ENCODE results near the gene SF3B4. TPM values are rescaled to one million over a fixed set of nuclear protein-coding genes. Genes with fewer than 3 reads are reported as not detected.
A peak's percentile ranks its signal among the peaks of the same experiment; 100 is the strongest.

SF3B4 gene
- total and polyA plus RNA-seq, 2 of the 8 experiments (the other 6 are each of a cell fraction or from before 2014, with no cell fraction given): 81.1 to 122 TPM

- POLR2A ChIA-PET (ENCODE audit: partially characterized antibody): interaction anchor here (0.5 to 1.1 kb wide), 3 partner anchors 33 to 65 kb away, joined by 3 read pairs; no protein-coding TSS in a partner anchor
- DNase-seq (ENCODE audit: low read depth in 1 of 2, low spot score in 2 of 2): no peak
- H3K56ac ChIP-seq (replicated peaks; ENCODE audit: insufficient read length, low read depth, low read length): no peak overlapping the region
Measured at GRCh38 chr1:149881876-149882275, 45.7 kb downstream of the SF3B4 start.

More at GRCh38 chr1:149881876-149882275, 45.7 kb downstream of the SF3B4 start:
- H3K9me3 ChIP-seq (ENCODE audit: insufficient read depth in 2 of 2, low read depth in 1 of 2, low read length in 1 of 2): no peaks in the 10 kb centered on the region
- no peak overlapping the region for H2BK20ac ChIP-seq (ENCODE audit: low read length)
- H4K20me1 ChIP-seq (replicated peaks in 1 of 2; ENCODE audit: control insufficient read depth in 1 of 2, insufficient read depth in 2 of 2, low read length in 2 of 2): no peaks in the 10 kb centered on the region
- no peak overlapping the region for H3K18ac ChIP-seq (ENCODE audit: extremely low read depth, low read length)
- TF ChIP-seq SP4 (IDR thresholded peaks at IDR 0.05; ENCODE audit: low read length) (no peak), POLR2A (IDR thresholded peaks at IDR 0.05; ENCODE audit: control extremely low read depth in 1 of 2, low read depth in 2 of 2, low read length in 2 of 2) (peak in 1 of 2 experiments; percentile 19; a peak in 1 of 3 replicates)
- CTCF ChIA-PET (ENCODE audit: partially characterized antibody): interaction anchor here (0.7 to 1.2 kb wide), 2 partner anchors 305 to 1469 kb away, joined by 3 to 4 read pairs; no protein-coding TSS in a partner anchor
- H3K4me2 ChIP-seq (ENCODE audit: insufficient read depth in 1 of 2, low read depth in 2 of 2, low read length in 2 of 2): no peak overlapping the region
- no peak overlapping the region for H2AK5ac ChIP-seq (ENCODE audit: low read depth, low read length)
- 75% methylated on average over 1 of the region's 1 CpG; no CpG with 5 or more reads in 1 of the 2 experiments for WGBS, 2 experiments (ENCODE audit: extremely low coverage in 1 of 2, insufficient coverage in 1 of 2, insufficient read length in 1 of 2, insufficient replicate concordance in 2 of 2, low coverage in 1 of 2, low lambda C conversion rate in 2 of 2, missing lambda C conversion rate in 1 of 2)
- no peak overlapping the region for H3K9ac ChIP-seq (replicated peaks in 1 of 4; ENCODE audit: extremely low read depth in 1 of 4, low read depth in 3 of 4, low read length in 3 of 4)
- H2BK15ac ChIP-seq (ENCODE audit: low read length): peak overlapping the region; percentile 10; the same call in 1 of the 2 replicates
- peaks cover 3% of the 10 kb centered on the region; the same call in 1 of the 2 replicates for H3K79me1 ChIP-seq (ENCODE audit: low read depth, low read length)
- FAIRE-seq: no peak
- H3K27ac ChIP-seq (ENCODE audit: low read depth, low read length): no peak overlapping the region
- no peak overlapping the region for H3K4me3 ChIP-seq (ENCODE audit: extremely low read depth in 1 of 4, insufficient read depth in 2 of 4, low read depth in 3 of 4, low read length in 4 of 4)
- H3K79me2 ChIP-seq (ENCODE audit: control insufficient read depth in 1 of 2, insufficient read depth in 2 of 2, low read length in 2 of 2): 0 out of 4 replicates have a peak, but pooled peaks cover 0 to 4% of the 10 kb centered on the region in 2 experiments
- no peaks in the 10 kb centered on the region for H3K36me3 ChIP-seq (ENCODE audit: control insufficient read depth in 2 of 4, insufficient read depth in 4 of 4, low read length in 3 of 4)
- H4K8ac ChIP-seq (ENCODE audit: extremely low read depth, insufficient read depth, low read length): no peak overlapping the region
- no peak overlapping the region for H2AFZ ChIP-seq (ENCODE audit: low read length)
- no peak overlapping the region for H3K4ac ChIP-seq (replicated peaks; ENCODE audit: insufficient read length, low read depth, low read length)
- H2BK5ac ChIP-seq (ENCODE audit: low read depth, low read length): no peak overlapping the region
- H3K14ac ChIP-seq (ENCODE audit: insufficient read length): no peak overlapping the region
- H3K4me1 ChIP-seq (replicated peaks in 1 of 4; ENCODE audit: control insufficient read depth in 3 of 4, insufficient read depth in 4 of 4, low read length in 3 of 4): peaks cover 0 to 5% (median 0%) of the 10 kb centered on the region in 4 experiments; a peak in 3 of 7 replicates
- H2BK12ac ChIP-seq (ENCODE audit: low read depth, low read length): no peak overlapping the region; the same call in 1 of the 2 replicates
- no peaks in the 10 kb centered on the region for H3K27me3 ChIP-seq (replicated peaks in 1 of 4; ENCODE audit: control insufficient read depth in 3 of 4, extremely low read depth in 1 of 4, insufficient read depth in 3 of 4, low read length in 3 of 4)
- H2BK120ac ChIP-seq (replicated peaks; ENCODE audit: low read depth, low read length): no peak overlapping the region
- no peak overlapping the region for H4K5ac ChIP-seq (ENCODE audit: insufficient read length, low read depth, low read length)
- H4K91ac ChIP-seq (replicated peaks; ENCODE audit: insufficient read length, low read length): no peak overlapping the region
- H3K23ac ChIP-seq (ENCODE audit: insufficient read length): no peak overlapping the region
- peaks cover 7% of the 10 kb centered on the region for H3K23me2 ChIP-seq (ENCODE audit: low read depth, low read length)

All from H1 (cell line).